Aorta (tissue), 5 donors: ENCODE results near the gene RNF121. TPM values are rescaled to one million over a fixed set of nuclear protein-coding genes. Genes with fewer than 3 reads are reported as not detected.

Experiments
- ATAC-seq: fragments of 200-7000 bp; cut with Tn5 transposase; one replicate; pipeline ENCODE4 v1.9.1; 2022; ENCODE audit warnings: moderate library complexity; ENCODE audit not compliant: low FRiP score
- DNase-seq, 2 donors: peaks; one replicate each; pipeline ENCODE4 v3.0.0-alpha.2; 2020
- H3K27ac ChIP-seq, 2 donors: one replicate each; pipeline ENCODE4 v1.5.1; 2013; ENCODE audit warnings: low read length in 2 of 2, mild to moderate bottlenecking in 2 of 2, moderate library complexity in 2 of 2, control low read depth in 1 of 2, inconsistent platforms in 1 of 2, low read depth in 1 of 2
- H3K27me3 ChIP-seq, 2 donors: one replicate each; pipeline ENCODE4 v1.6.1; 2013; ENCODE audit warnings: control low read depth in 1 of 2, low read length in 1 of 2, mild to moderate bottlenecking in 1 of 2, moderate library complexity in 1 of 2; ENCODE audit not compliant: insufficient read depth in 2 of 2, control insufficient read depth in 1 of 2
- H3K36me3 ChIP-seq, 2 donors: one replicate each; pipeline ENCODE4 v1.6.1; 2013; ENCODE audit warnings: control low read depth in 1 of 2, low read length in 1 of 2, mild to moderate bottlenecking in 1 of 2; ENCODE audit not compliant: insufficient read depth in 2 of 2, control insufficient read depth in 1 of 2
- H3K4me1 ChIP-seq, 2 donors: one replicate each; pipeline ENCODE4 v1.6.1; 2013; ENCODE audit warnings: low read length in 2 of 2, control low read depth in 1 of 2, mild to moderate bottlenecking in 1 of 2, moderate library complexity in 1 of 2; ENCODE audit not compliant: insufficient read depth in 2 of 2, control insufficient read depth in 1 of 2
- H3K4me3 ChIP-seq, 2 donors: one replicate each; pipeline ENCODE4 v1.5.1; 2013; ENCODE audit warnings: low read length in 2 of 2, control low read depth in 1 of 2, mild to moderate bottlenecking in 1 of 2
- H3K9me3 ChIP-seq: one replicate; pipeline ENCODE4 v1.6.1; 2013; ENCODE audit warnings: mild to moderate bottlenecking, low read length; ENCODE audit not compliant: control insufficient read depth
- WGBS, 2 donors: extraction: QIAGEN DNeasy Blood & Tissue Kit; methylation state at CpG; one replicate each; pipeline ENCODE4 v1.1.7; 2013; 5-methylcytosine and 5-hydroxymethylcytosine counted together
- intact Hi-C, 2 donors: fragments of 100-400 bp; cut with DNase I; formaldehyde crosslinking; loops; one replicate each; pipeline versions ENCODE4 v1.14.2 to v1.15.0; 2022
- polyA plus RNA-seq, 2 donors: library from polyadenylated mRNA; stranded (reverse); fragments of 200-250 nt; gene quantifications; one replicate each; pipeline ENCODE4 v1.2.3, GENCODE V29; 2013
- total RNA-seq, 2 donors: library from RNA; stranded (reverse); fragmentation: NEBNext Ultra II Directional; extraction: Animal tissue kit (Norgen Biotek cat#: 25700); gene quantifications; one replicate each; pipeline ENCODE4 v1.2.1, GENCODE V29; 2021
- donor health status: healthy with polysubstance abuse.
- donor health status: Bipolar disorder and iron deficiency.
- donor health status: DM: no; HTN: no; CAD: no.
- donor health status: DM: no; HTN: no; CAD: no.
- donor health status: DM: yes; HTN: yes; CAD: no.

RNF121 gene
- total and polyA plus RNA-seq, 4 donors: 20.8 to 38.6 (median 30.6) TPM

GRCh38 chr11:71964641-71965040 lies 35.8 kb downstream of the RNF121 start:
- Histone ChIP-seq H3K27me3 (no peaks in the 10 kb centered on the region), H3K27ac (no peak overlapping the region), H3K4me3 (no peak overlapping the region), H3K4me1 (no peaks in the 10 kb centered on the region), H3K36me3 (peaks cover 0 to 2% of the 10 kb centered on the region in 2 donors), H3K9me3 (no peaks in the 10 kb centered on the region)
- ATAC-seq: no peak
- 90 to 92% methylated on average over 4 of the region's 4 CpGs for WGBS, 2 donors
- no peak for DNase-seq
- intact Hi-C loops: no loop called here

GRCh38 chr11:71971680-71972079 lies 42.8 kb downstream of the RNF121 start:
- intact Hi-C loops: no loop called here
- WGBS, 2 donors: 95 to 99% methylated on average over 2 of the region's 2 CpGs
- Histone ChIP-seq H3K36me3 (peaks cover 0 to 2% of the 10 kb centered on the region in 2 donors), H3K27ac (no peak overlapping the region), H3K9me3 (no peaks in the 10 kb centered on the region), H3K4me3 (no peak overlapping the region), H3K27me3 (no peaks in the 10 kb centered on the region), H3K4me1 (no peaks in the 10 kb centered on the region)
- ATAC-seq (no peak), DNase-seq (no peak)

GRCh38 chr11:71976551-71976950 lies 47.7 kb downstream of the RNF121 start:
- Histone ChIP-seq H3K27ac (no peak overlapping the region), H3K27me3 (no peaks in the 10 kb centered on the region), H3K9me3 (no peaks in the 10 kb centered on the region), H3K4me1 (no peaks in the 10 kb centered on the region), H3K36me3 (peaks cover 0 to 3% of the 10 kb centered on the region in 2 donors), H3K4me3 (no peak overlapping the region)
- WGBS, 2 donors: 72 to 73% methylated on average over 5 of the region's 5 CpGs
- no peak for ATAC-seq
- DNase-seq: no peak
- intact Hi-C loops: loop anchor here in 1 of 2 donors (2.0 kb wide), 1 partner anchor 112 kb away; no protein-coding TSS in a partner anchor

GRCh38 chr11:71977090-71977489 lies 48.2 kb downstream of the RNF121 start:
- intact Hi-C loops: loop anchor here in 1 of 2 donors (2.0 kb wide), 1 partner anchor 112 kb away; no protein-coding TSS in a partner anchor
- 64 to 74% methylated on average over 1 of the region's 1 CpG for WGBS, 2 donors

GRCh38 chr11:71977743-71978418 lies 49.0 kb downstream of the RNF121 start:
- Histone ChIP-seq H3K9me3 (no peaks in the 10 kb centered on the region), H3K27me3 (no peaks in the 10 kb centered on the region), H3K4me3 (no peak overlapping the region), H3K4me1 (no peaks in the 10 kb centered on the region), H3K36me3 (peaks cover 0 to 3% of the 10 kb centered on the region in 2 donors), H3K27ac (no peak overlapping the region)
- intact Hi-C loops: loop anchor here in 1 of 2 donors (2.0 kb wide), 1 partner anchor 111 kb away; no protein-coding TSS in a partner anchor
- 52 to 53% methylated on average over 7 of the region's 7 CpGs for WGBS, 2 donors
- DNase-seq: peak in 1 of 2 donors; percentile 60
- peak; percentile 77 for ATAC-seq

More at GRCh38 chr11:71977090-71977489, 48.2 kb downstream of the RNF121 start:
- Histone ChIP-seq H3K9me3 (no peaks in the 10 kb centered on the region), H3K36me3 (peaks cover 0 to 3% of the 10 kb centered on the region in 2 donors), H3K27me3 (no peaks in the 10 kb centered on the region), H3K4me1 (no peaks in the 10 kb centered on the region), H3K4me3 (no peak overlapping the region), H3K27ac (no peak overlapping the region)
- ATAC-seq (no peak), DNase-seq (no peak)

- ATAC-seq (no peak), DNase-seq (no peak)
- Histone ChIP-seq H3K36me3 (peaks cover 0 to 6% of the 10 kb centered on the region in 2 donors), H3K4me1 (no peaks in the 10 kb centered on the region), H3K27ac (no peak overlapping the region), H3K9me3 (no peaks in the 10 kb centered on the region), H3K27me3 (no peaks in the 10 kb centered on the region), H3K4me3 (no peak overlapping the region)
- 91 to 92% methylated on average over 4 of the region's 4 CpGs for WGBS, 2 donors
- intact Hi-C loops: no loop called here
Measured at GRCh38 chr11:71979094-71979493, 50.2 kb downstream of the RNF121 start.

- Histone ChIP-seq H3K4me3 (no peak overlapping the region), H3K27me3 (no peaks in the 10 kb centered on the region), H3K36me3 (peaks cover 0 to 6% of the 10 kb centered on the region in 2 donors), H3K27ac (no peak overlapping the region), H3K4me1 (no peaks in the 10 kb centered on the region), H3K9me3 (no peaks in the 10 kb centered on the region)
- DNase-seq (no peak), ATAC-seq (no peak)
- intact Hi-C loops: no loop called here
- WGBS, 2 donors: 74 to 86% methylated on average over 3 of the region's 3 CpGs
Measured at GRCh38 chr11:71979602-71980001, 50.8 kb downstream of the RNF121 start.

GRCh38 chr11:71986131-71986530 lies 57.3 kb downstream of the RNF121 start:
- Histone ChIP-seq H3K9me3 (no peaks in the 10 kb centered on the region), H3K27me3 (no peaks in the 10 kb centered on the region), H3K36me3 (peaks cover 0 to 2% of the 10 kb centered on the region in 2 donors), H3K27ac (no peak overlapping the region), H3K4me1 (peaks cover 3 to 4% of the 10 kb centered on the region in 2 donors), H3K4me3 (no peak overlapping the region)
- WGBS, 2 donors: 92 to 97% methylated on average over 2 of the region's 2 CpGs
- intact Hi-C loops: no loop called here
- DNase-seq: no peak
- ATAC-seq: no peak

GRCh38 chr11:71987521-71987920 lies 58.7 kb downstream of the RNF121 start:
- Histone ChIP-seq H3K36me3 (peaks cover 0 to 2% of the 10 kb centered on the region in 2 donors), H3K27me3 (no peaks in the 10 kb centered on the region), H3K4me1 (peaks cover 3 to 4% of the 10 kb centered on the region in 2 donors), H3K4me3 (no peak overlapping the region), H3K27ac (peak overlapping the region in 1 of 2 donors; percentile 77), H3K9me3 (no peaks in the 10 kb centered on the region)
- 5 to 10% methylated on average over 2 of the region's 2 CpGs for WGBS, 2 donors
- no peak for DNase-seq
- intact Hi-C loops: no loop called here
- ATAC-seq: no peak
